Measurements from ENCODE around the gene KIAA1586.
"Not testable (repeated sequence)": the region's sequence is repeated elsewhere in the genome, so short reads cannot be mapped to it uniquely, and the experiment has no call there.

- TF ChIP-seq POLR2A, CTCF (IDR thresholded peaks at IDR 0.05): not testable (repeated sequence)
Measured at GRCh38 chr6:57047859-57048258, 1.4 kb downstream of the KIAA1586 start.

All from adrenal gland (tissue), 5 donors.